Lung (tissue), 12 donors: ENCODE measurements around the gene FAAP24. TPM values are rescaled to one million over a fixed set of nuclear protein-coding genes. Genes with fewer than 3 reads are reported as not detected.
"Not testable (repeated sequence)": the region's sequence is repeated elsewhere in the genome, so short reads cannot be mapped to it uniquely, and the experiment has no call there.

Experiments
- ATAC-seq: fragments of 200-7000 bp; cut with Tn5 transposase; one replicate; pipeline ENCODE4 v1.9.1; 2020; ENCODE audit warnings: moderate number of reproducible peaks; ENCODE audit not compliant: insufficient read depth, low FRiP score
- DNase-seq, 3 donors: peaks; one replicate each; pipeline ENCODE4 v3.0.0-alpha.2; 2013 to 2017
- H3K27ac ChIP-seq, 2 donors: one replicate each; pipeline ENCODE4 v1.5.1; 2013; ENCODE audit warnings: mild to moderate bottlenecking in 2 of 2, moderate library complexity in 2 of 2, control low read depth in 1 of 2, inconsistent platforms in 1 of 2, low read depth in 1 of 2, low read length in 1 of 2
- H3K27me3 ChIP-seq, 3 donors: one replicate each; pipeline ENCODE4 v1.5.1; 2013; ENCODE audit warnings: low read length in 2 of 3; ENCODE audit not compliant: control insufficient read depth in 3 of 3, insufficient read depth in 3 of 3
- H3K36me3 ChIP-seq, 4 donors: one replicate each; pipeline ENCODE4 v1.5.1; 2013; ENCODE audit warnings: low read length in 4 of 4, mild to moderate bottlenecking in 1 of 4, moderate library complexity in 1 of 4; ENCODE audit not compliant: control insufficient read depth in 4 of 4, insufficient read depth in 4 of 4
- H3K4me1 ChIP-seq, 5 donors: one replicate each; pipeline ENCODE4 v1.5.1; 2013; ENCODE audit warnings: low read length in 5 of 5, mild to moderate bottlenecking in 2 of 5, moderate library complexity in 1 of 5; ENCODE audit not compliant: control insufficient read depth in 5 of 5, insufficient read depth in 5 of 5
- H3K4me3 ChIP-seq: one replicate; pipeline ENCODE4 v1.5.1; 2013; ENCODE audit warnings: mild to moderate bottlenecking, control low read depth, moderate library complexity
- H3K9ac ChIP-seq, 2 donors: one replicate each; pipeline ENCODE4 v1.5.1; 2013; ENCODE audit warnings: low read length in 2 of 2, control low read depth in 1 of 2; ENCODE audit not compliant: insufficient read depth in 1 of 2
- H3K9me3 ChIP-seq, 4 donors: one replicate each; pipeline ENCODE4 v1.5.1; 2013; ENCODE audit warnings: low read length in 3 of 4, mild to moderate bottlenecking in 1 of 4, moderate library complexity in 1 of 4; ENCODE audit not compliant: control insufficient read depth in 4 of 4, insufficient read depth in 3 of 4
- WGBS, 2 donors: extraction: QIAGEN DNeasy Blood & Tissue Kit; methylation state at CpG; one replicate each; pipeline ENCODE4 v1.1.7; 2013; 5-methylcytosine and 5-hydroxymethylcytosine counted together
- polyA plus RNA-seq, 2 donors: library from polyadenylated mRNA; stranded (reverse); fragments of 200-250 nt; gene quantifications; one replicate each; pipeline ENCODE4 v1.2.1, GENCODE V29; 2013
- total RNA-seq, 2 donors: library from RNA; depleted of rRNA in 1 of 2; stranded (reverse); fragments of >200 nt in 1 of 2; gene quantifications; one replicate each; pipeline ENCODE4 v1.2.1, GENCODE V29; 2014 to 2021
- TF ChIP-seq, protein P1 (sequence below): IDR thresholded peaks from 2 replicates; pipeline ENCODE4 v1.5.1; 2012; ENCODE audit warnings: mild to moderate bottlenecking; ENCODE audit errors: control extremely low read depth, extremely low read depth
- donor health status: control.
- donor health status: control.
- donor health status: Bipolar disorder and iron deficiency.
- donor health status: healthy.
- donor health status: DM: yes; HTN: yes; CAD: no.

Gene FAAP24
- total and polyA plus RNA-seq, 4 donors, result 0.59 to 2.3 (median 1.5) TPM

DNA sequence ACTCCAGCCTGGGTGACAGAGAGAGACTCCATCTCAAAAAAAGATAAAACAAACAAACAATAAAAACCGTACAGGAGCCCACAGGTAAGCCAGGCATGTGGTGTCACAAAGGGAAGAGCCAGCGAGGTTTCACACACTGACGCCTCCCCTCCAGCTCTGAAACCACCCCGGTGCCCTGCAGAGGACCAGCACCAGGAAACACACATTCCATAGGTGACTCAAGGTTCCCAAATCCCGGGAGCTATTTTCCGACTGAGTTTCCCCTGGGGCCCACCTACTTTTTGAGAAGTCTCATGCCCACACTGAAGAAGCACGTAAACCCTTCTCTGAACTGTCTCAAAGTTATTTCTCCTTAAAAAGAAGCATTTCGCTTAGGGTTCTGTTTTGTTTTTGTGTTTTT, 52.4 kb downstream of the FAAP24 start:
- WGBS, 2 donors, result 89% methylated on average over 8 of the region's 8 CpGs
- DNase-seq, result no peak
- no peak overlapping the region for H3K27ac ChIP-seq

DNA sequence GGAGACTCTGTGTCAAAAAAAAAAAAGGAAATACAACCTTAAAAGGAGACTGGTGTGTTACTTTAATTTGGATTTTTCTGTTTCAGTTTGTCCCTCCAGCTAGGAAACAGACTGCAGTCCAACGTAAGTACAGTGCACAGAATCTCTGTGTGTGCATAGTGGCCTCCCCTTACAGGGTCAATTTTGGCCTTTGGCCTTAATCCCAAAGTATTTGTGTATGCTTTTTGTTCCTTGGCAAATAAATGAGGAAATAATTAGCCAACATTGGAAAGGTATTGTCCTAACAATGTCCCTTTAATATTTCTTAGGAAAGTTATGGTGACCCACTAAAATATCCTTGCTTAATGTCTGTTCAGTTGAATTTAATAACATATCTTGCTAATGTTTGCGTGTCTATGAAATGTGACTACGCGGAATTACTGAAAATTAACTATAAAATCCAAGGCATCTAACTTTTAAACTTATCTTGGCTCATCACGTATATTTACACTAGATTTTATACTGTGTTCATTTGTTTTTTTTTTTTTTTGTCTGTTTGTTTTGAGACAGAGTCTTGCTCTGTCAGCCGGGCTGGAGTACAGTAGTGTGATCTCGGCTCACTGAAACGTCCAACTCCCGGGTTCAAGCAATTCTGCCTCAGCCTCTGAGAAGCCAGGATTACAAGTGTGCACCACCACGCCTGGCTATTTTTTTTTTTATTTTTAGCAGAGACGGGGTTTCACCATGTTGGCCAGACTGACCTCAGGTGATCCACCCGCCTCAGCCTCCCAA, 53.6 kb downstream of the FAAP24 start:
- ATAC-seq, result not testable (repeated sequence)

More for the DNA sequence above, 52.4 kb downstream of the FAAP24 start:
- TF ChIP-seq, protein P1, sequence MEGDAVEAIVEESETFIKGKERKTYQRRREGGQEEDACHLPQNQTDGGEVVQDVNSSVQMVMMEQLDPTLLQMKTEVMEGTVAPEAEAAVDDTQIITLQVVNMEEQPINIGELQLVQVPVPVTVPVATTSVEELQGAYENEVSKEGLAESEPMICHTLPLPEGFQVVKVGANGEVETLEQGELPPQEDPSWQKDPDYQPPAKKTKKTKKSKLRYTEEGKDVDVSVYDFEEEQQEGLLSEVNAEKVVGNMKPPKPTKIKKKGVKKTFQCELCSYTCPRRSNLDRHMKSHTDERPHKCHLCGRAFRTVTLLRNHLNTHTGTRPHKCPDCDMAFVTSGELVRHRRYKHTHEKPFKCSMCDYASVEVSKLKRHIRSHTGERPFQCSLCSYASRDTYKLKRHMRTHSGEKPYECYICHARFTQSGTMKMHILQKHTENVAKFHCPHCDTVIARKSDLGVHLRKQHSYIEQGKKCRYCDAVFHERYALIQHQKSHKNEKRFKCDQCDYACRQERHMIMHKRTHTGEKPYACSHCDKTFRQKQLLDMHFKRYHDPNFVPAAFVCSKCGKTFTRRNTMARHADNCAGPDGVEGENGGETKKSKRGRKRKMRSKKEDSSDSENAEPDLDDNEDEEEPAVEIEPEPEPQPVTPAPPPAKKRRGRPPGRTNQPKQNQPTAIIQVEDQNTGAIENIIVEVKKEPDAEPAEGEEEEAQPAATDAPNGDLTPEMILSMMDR, result no peak
- H3K4me3 ChIP-seq, result no peak overlapping the region
- no peak overlapping the region for H3K9ac ChIP-seq
- H3K9me3 ChIP-seq, result peaks cover 0 to 4% (median 0%) of the 10 kb centered on the region in 4 donors
- peaks cover 0 to 2% (median 0%) of the 10 kb centered on the region in 4 donors for H3K36me3 ChIP-seq
- no peaks in the 10 kb centered on the region for H3K4me1 ChIP-seq
- no peaks in the 10 kb centered on the region for H3K27me3 ChIP-seq
- no peak for ATAC-seq

DNA sequence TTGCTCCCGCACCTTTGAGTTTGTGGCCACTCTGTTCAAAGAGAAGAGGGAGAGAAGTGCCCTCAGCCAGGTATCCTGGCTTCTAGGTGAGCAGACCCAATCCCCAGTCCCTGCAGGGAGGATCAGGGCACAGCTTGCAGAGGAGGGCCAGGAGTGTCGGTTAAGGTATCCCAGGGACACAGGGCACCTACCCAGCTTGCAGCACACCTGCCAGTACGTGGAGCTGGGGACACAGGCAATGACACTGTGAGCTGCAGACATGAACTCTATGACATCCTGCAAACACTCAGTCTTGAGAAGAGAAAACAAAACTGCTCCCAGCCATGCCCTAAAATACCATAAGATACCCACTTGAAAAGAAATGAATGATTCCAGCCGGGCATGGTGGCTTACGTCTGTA, 54.6 kb downstream of the FAAP24 start:
- H3K27ac ChIP-seq, DNase-seq, H3K4me1 ChIP-seq, ATAC-seq, H3K9me3 ChIP-seq, H3K9ac ChIP-seq, H3K27me3 ChIP-seq, H3K36me3 ChIP-seq, H3K4me3 ChIP-seq: not testable (repeated sequence)
- WGBS, 2 donors, result 88 to 89% methylated on average over 5 of the region's 5 CpGs

More for the DNA sequence above, 53.6 kb downstream of the FAAP24 start:
- H3K4me3 ChIP-seq, H3K27ac ChIP-seq, DNase-seq, H3K9ac ChIP-seq, H3K36me3 ChIP-seq, H3K4me1 ChIP-seq, H3K9me3 ChIP-seq, H3K27me3 ChIP-seq: not testable (repeated sequence)
- 91 to 92% methylated on average over 10 to 12 of the region's 12 CpGs for WGBS, 2 donors

Other genes with a start within 250 kb of the FAAP24 start
- under 1 TPM; 0.21 to 0.37 TPM for gene SLC7A9, start 102.5 kb upstream of the FAAP24 start, total RNA-seq
- gene SLC7A9, start 102.5 kb upstream of the FAAP24 start, polyA plus RNA-seq, result under 1 TPM; 0.06 to 0.35 TPM
- 10 to 100 TPM; 16.7 to 18.7 TPM for gene CEP89, start 284 bp upstream of the FAAP24 start, total RNA-seq
- gene CEP89, start 284 bp upstream of the FAAP24 start, polyA plus RNA-seq, result 10 to 100 TPM in 1 of 2 donors, 1 to 10 TPM in 1; 8.7 to 11.2 TPM
- gene RHPN2, start 92.6 kb downstream of the FAAP24 start, total RNA-seq, result 10 to 100 TPM; 15.7 to 17.5 TPM
- gene RHPN2, start 92.6 kb downstream of the FAAP24 start, polyA plus RNA-seq, result 1 to 10 TPM; 4.0 to 7.3 TPM
- gene GPATCH1, start 108.9 kb downstream of the FAAP24 start, total RNA-seq, result 10 to 100 TPM in 1 of 2 donors, 1 to 10 TPM in 1; 7.0 to 12.3 TPM
- gene GPATCH1, start 108.9 kb downstream of the FAAP24 start, polyA plus RNA-seq, result 1 to 10 TPM; 3.8 to 5.0 TPM
- not detected for gene WDR88, start 159.9 kb downstream of the FAAP24 start, total RNA-seq
- gene WDR88, start 159.9 kb downstream of the FAAP24 start, polyA plus RNA-seq, result not detected
- 10 to 100 TPM; 16.4 to 18.2 TPM for gene LRP3, start 222.1 kb downstream of the FAAP24 start, total RNA-seq
- gene LRP3, start 222.1 kb downstream of the FAAP24 start, polyA plus RNA-seq, result 10 to 100 TPM; 10.6 to 12.9 TPM